ENCODE data around the gene MBNL2. TPM values are rescaled to one million over a fixed set of nuclear protein-coding genes. Genes with fewer than 3 reads are reported as not detected.

The MBNL2 gene
- total and polyA plus RNA-seq, 2 of the 13 experiments (the other 11 are each of a cell fraction or from before 2014, with no cell fraction given), result 30.8 to 59.0 TPM

DNA sequence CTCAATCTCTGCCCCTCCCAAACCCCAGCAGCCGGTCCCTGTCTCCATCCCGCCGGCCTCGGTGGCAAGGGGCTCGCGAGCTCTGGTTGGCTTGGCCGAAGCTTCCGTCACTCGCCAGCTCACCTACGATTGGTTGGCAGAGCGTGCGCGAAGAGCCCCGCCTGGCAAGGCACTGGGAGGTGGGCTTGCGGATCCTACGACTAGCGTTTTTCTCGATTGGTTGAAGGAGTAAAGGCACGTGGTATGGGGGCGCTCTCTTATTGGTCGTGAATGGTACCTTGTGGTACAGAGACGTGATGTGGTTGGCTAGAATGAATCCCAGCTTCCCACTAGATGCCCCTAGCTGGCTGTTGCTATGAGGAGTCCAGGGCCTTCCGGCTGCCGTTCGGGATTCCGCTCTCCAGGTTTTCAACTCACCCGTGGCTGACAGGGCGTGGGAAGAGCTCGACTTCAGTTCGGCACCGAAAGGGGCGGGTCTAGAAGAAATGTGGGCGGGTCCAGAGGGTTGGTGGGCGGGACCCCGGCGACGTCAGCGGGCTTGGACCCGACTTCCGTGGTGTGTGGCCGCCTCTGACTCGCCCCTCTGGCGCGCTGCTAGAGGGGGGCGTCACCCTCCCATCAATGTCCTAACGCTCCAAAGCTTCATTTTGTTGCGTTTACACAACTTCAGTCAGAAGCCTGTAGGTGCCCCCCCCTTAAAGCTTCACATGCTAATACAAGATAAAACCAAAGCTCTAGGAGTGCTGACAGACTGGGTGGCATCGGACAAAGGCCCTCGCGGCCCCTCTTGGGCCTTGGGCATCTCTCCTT, 211.0 kb downstream of the MBNL2 start (continued):
- TF ChIP-seq, protein P1, sequence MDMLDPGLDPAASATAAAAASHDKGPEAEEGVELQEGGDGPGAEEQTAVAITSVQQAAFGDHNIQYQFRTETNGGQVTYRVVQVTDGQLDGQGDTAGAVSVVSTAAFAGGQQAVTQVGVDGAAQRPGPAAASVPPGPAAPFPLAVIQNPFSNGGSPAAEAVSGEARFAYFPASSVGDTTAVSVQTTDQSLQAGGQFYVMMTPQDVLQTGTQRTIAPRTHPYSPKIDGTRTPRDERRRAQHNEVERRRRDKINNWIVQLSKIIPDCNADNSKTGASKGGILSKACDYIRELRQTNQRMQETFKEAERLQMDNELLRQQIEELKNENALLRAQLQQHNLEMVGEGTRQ (IDR thresholded peaks at IDR 0.05; ENCODE audit: low read depth, low read length), result peak; percentile 96
- TF ChIP-seq, protein P1 (CRISPR knock-in tag; IDR thresholded peaks at IDR 0.05; ENCODE audit: borderline replicate concordance), result peak; percentile 98; the same call in 1 of the 2 replicates
- TF ChIP-seq SYNCRIP (IDR thresholded peaks at IDR 0.05; ENCODE audit: insufficient read depth, low read depth, low read length), result no peak
- TF ChIP-seq, protein P2, sequence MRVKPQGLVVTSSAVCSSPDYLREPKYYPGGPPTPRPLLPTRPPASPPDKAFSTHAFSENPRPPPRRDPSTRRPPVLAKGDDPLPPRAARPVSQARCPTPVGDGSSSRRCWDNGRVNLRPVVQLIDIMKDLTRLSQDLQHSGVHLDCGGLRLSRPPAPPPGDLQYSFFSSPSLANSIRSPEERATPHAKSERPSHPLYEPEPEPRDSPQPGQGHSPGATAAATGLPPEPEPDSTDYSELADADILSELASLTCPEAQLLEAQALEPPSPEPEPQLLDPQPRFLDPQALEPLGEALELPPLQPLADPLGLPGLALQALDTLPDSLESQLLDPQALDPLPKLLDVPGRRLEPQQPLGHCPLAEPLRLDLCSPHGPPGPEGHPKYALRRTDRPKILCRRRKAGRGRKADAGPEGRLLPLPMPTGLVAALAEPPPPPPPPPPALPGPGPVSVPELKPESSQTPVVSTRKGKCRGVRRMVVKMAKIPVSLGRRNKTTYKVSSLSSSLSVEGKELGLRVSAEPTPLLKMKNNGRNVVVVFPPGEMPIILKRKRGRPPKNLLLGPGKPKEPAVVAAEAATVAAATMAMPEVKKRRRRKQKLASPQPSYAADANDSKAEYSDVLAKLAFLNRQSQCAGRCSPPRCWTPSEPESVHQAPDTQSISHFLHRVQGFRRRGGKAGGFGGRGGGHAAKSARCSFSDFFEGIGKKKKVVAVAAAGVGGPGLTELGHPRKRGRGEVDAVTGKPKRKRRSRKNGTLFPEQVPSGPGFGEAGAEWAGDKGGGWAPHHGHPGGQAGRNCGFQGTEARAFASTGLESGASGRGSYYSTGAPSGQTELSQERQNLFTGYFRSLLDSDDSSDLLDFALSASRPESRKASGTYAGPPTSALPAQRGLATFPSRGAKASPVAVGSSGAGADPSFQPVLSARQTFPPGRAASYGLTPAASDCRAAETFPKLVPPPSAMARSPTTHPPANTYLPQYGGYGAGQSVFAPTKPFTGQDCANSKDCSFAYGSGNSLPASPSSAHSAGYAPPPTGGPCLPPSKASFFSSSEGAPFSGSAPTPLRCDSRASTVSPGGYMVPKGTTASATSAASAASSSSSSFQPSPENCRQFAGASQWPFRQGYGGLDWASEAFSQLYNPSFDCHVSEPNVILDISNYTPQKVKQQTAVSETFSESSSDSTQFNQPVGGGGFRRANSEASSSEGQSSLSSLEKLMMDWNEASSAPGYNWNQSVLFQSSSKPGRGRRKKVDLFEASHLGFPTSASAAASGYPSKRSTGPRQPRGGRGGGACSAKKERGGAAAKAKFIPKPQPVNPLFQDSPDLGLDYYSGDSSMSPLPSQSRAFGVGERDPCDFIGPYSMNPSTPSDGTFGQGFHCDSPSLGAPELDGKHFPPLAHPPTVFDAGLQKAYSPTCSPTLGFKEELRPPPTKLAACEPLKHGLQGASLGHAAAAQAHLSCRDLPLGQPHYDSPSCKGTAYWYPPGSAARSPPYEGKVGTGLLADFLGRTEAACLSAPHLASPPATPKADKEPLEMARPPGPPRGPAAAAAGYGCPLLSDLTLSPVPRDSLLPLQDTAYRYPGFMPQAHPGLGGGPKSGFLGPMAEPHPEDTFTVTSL (CRISPR knock-in tag; IDR thresholded peaks at IDR 0.05; ENCODE audit: borderline replicate concordance), result peak; percentile 38; the same call in 1 of the 2 replicates
- 0 out of 2 replicates have a peak, but pooled peaks have one; percentile 71 for TF ChIP-seq ZNF670 (CRISPR knock-in tag; IDR thresholded peaks at IDR 0.05; ENCODE audit: borderline replicate concordance)
- peak; percentile 41; the same call in 1 of the 2 replicates for TF ChIP-seq FIP1L1 (IDR thresholded peaks at IDR 0.05; ENCODE audit: borderline replicate concordance, insufficient read depth, low read depth, low read length)
- TF ChIP-seq, protein P3, sequence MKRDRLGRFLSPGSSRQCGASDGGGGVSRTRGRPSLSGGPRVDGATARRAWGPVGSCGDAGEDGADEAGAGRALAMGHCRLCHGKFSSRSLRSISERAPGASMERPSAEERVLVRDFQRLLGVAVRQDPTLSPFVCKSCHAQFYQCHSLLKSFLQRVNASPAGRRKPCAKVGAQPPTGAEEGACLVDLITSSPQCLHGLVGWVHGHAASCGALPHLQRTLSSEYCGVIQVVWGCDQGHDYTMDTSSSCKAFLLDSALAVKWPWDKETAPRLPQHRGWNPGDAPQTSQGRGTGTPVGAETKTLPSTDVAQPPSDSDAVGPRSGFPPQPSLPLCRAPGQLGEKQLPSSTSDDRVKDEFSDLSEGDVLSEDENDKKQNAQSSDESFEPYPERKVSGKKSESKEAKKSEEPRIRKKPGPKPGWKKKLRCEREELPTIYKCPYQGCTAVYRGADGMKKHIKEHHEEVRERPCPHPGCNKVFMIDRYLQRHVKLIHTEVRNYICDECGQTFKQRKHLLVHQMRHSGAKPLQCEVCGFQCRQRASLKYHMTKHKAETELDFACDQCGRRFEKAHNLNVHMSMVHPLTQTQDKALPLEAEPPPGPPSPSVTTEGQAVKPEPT (CRISPR knock-in tag; IDR thresholded peaks at IDR 0.05; ENCODE audit: low read depth), result no peak
- TF ChIP-seq, protein P4, sequence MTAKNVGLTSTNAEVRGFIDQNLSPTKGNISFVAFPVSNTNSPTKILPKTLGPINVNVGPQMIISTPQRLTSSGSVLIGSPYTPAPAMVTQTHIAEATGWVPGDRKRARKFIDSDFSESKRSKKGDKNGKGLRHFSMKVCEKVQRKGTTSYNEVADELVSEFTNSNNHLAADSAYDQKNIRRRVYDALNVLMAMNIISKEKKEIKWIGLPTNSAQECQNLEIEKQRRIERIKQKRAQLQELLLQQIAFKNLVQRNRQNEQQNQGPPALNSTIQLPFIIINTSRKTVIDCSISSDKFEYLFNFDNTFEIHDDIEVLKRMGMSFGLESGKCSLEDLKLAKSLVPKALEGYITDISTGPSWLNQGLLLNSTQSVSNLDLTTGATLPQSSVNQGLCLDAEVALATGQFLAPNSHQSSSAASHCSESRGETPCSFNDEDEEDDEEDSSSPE (CRISPR knock-in tag; IDR thresholded peaks at IDR 0.05), result peak; percentile 58
- peak; percentile 43; the same call in 1 of the 2 replicates for TF ChIP-seq GABPA (IDR thresholded peaks at IDR 0.05; ENCODE audit: low read depth, low read length)
- peak; percentile 86 for TF ChIP-seq GABPA (CRISPR knock-in tag; IDR thresholded peaks at IDR 0.05; ENCODE audit: low read depth)
- no peak for TF ChIP-seq ZNF878 (CRISPR knock-in tag; IDR thresholded peaks at IDR 0.05)
- TF ChIP-seq BCL6 (CRISPR knock-in tag; IDR thresholded peaks at IDR 0.05), result 0 out of 2 replicates have a peak, but pooled peaks have one; percentile 6
- TF ChIP-seq NPAS2 (CRISPR knock-in tag; IDR thresholded peaks at IDR 0.05; ENCODE audit: borderline replicate concordance), result no peak
- peak; percentile 87 for TF ChIP-seq GABPB1 (CRISPR knock-in tag; IDR thresholded peaks at IDR 0.05)
- TF ChIP-seq RFXANK (CRISPR knock-in tag; IDR thresholded peaks at IDR 0.05), result peak; percentile 99
- peak; percentile 77 for TF ChIP-seq TBX2 (CRISPR knock-in tag; IDR thresholded peaks at IDR 0.05; ENCODE audit: borderline replicate concordance)
- TF ChIP-seq KDM5A (IDR thresholded peaks at IDR 0.05; ENCODE audit: borderline replicate concordance, low read length), result peak; percentile 72
- peak; percentile 65; the same call in 1 of the 2 replicates for TF ChIP-seq SALL2 (CRISPR knock-in tag; IDR thresholded peaks at IDR 0.05)
